Measurements from ENCODE around the gene GRIFIN.

GRIFIN gene

GRCh38 chr7:2502647-2502966, 26.4 kb upstream of the GRIFIN start:
- no peak for DNase-seq (ENCODE audit: low read depth)
- TF ChIP-seq, protein P1, sequence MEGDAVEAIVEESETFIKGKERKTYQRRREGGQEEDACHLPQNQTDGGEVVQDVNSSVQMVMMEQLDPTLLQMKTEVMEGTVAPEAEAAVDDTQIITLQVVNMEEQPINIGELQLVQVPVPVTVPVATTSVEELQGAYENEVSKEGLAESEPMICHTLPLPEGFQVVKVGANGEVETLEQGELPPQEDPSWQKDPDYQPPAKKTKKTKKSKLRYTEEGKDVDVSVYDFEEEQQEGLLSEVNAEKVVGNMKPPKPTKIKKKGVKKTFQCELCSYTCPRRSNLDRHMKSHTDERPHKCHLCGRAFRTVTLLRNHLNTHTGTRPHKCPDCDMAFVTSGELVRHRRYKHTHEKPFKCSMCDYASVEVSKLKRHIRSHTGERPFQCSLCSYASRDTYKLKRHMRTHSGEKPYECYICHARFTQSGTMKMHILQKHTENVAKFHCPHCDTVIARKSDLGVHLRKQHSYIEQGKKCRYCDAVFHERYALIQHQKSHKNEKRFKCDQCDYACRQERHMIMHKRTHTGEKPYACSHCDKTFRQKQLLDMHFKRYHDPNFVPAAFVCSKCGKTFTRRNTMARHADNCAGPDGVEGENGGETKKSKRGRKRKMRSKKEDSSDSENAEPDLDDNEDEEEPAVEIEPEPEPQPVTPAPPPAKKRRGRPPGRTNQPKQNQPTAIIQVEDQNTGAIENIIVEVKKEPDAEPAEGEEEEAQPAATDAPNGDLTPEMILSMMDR (IDR thresholded peaks at IDR 0.05; ENCODE audit: control insufficient read depth, extremely low read depth, insufficient read depth), result no peak
- H3K4me3 ChIP-seq (ENCODE audit: low read depth, low read length), result no peak overlapping the region

GRCh38 chr7:2501947-2502646, 25.9 kb upstream of the GRIFIN start:
- DNase-seq (ENCODE audit: low read depth), result no peak
- TF ChIP-seq, protein P1 (IDR thresholded peaks at IDR 0.05; ENCODE audit: control insufficient read depth, extremely low read depth, insufficient read depth), result no peak
- no peak overlapping the region for H3K4me3 ChIP-seq (ENCODE audit: low read depth, low read length)

DNA sequence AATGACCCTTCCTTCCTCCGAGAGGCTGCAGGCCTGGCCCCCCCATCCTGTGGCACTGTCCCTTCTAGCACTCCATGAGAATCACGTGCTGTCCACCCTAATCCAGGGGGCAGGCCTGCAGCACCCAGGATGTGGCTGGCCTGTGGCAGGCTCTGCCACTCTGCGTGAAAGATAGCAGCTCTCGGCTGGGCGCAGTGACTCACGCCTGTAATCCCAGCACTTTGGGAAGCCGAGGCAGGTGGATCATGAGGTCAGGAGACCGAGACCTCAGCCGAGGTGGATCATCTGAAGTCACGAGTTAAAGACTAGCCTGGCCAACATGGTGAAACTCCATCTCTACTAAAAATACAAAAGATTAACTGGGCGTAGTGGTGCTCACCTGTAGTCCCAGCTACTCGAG, 24.5 kb upstream of the GRIFIN start:
- TF ChIP-seq, protein P1 (IDR thresholded peaks at IDR 0.05; ENCODE audit: control insufficient read depth, extremely low read depth, insufficient read depth), result no peak
- DNase-seq (ENCODE audit: low read depth), result no peak
- no peak overlapping the region for H3K4me3 ChIP-seq (ENCODE audit: low read depth, low read length)

- no peak overlapping the region for H3K4me3 ChIP-seq (ENCODE audit: low read depth, low read length)
- TF ChIP-seq, protein P1 (IDR thresholded peaks at IDR 0.05; ENCODE audit: control insufficient read depth, extremely low read depth, insufficient read depth), result no peak
- no peak for DNase-seq (ENCODE audit: low read depth)
Observed at GRCh38 chr7:2499719-2500430, 23.7 kb upstream of the GRIFIN start.

DNA sequence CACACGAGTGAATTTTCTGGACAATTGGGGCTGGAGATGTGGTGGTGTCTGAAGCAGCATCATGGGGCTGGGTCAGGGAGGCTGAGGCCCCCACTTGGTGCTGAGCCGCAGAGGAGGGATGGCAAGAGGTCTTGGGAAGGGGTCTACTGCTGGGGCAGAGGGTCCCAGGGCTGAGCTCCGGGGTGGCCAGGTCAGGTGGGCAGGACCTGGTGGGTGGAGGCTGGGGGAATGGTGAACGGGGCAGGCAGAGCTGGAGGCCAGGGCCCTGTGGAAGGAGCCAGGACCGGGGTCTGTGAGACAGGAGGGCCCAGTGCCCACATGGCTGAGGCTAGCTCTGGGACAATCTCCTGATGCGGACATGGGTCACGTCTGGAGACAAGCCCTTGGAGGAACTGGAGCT, 23.0 kb upstream of the GRIFIN start:
- TF ChIP-seq, protein P1 (IDR thresholded peaks at IDR 0.05; ENCODE audit: control insufficient read depth, extremely low read depth, insufficient read depth), result no peak
- H3K4me3 ChIP-seq (ENCODE audit: low read depth, low read length), result no peak overlapping the region
- no peak for DNase-seq (ENCODE audit: low read depth)

GRCh38 chr7:2498708-2499107, 22.5 kb upstream of the GRIFIN start:
- no peak for DNase-seq (ENCODE audit: low read depth)
- H3K4me3 ChIP-seq (ENCODE audit: low read depth, low read length), result no peak overlapping the region
- TF ChIP-seq, protein P1 (IDR thresholded peaks at IDR 0.05; ENCODE audit: control insufficient read depth, extremely low read depth, insufficient read depth), result no peak

All from LNCaP clone FGC (cell line).